HG03558 (cell line): Measurements from ENCODE around the gene DYNC2I2.
"Not testable (repeated sequence)": the region's sequence is repeated elsewhere in the genome, so short reads cannot be mapped to it uniquely, and the experiment has no call there.

Source experiments
- ATAC-seq: cut with Tn5 transposase; IDR thresholded peaks from one replicate; pipeline ENCODE4 v1.9.1; 2021; ENCODE audit warnings: moderate number of reproducible peaks; ENCODE audit not compliant: unreplicated experiment; ENCODE audit errors: extremely low read depth

The DYNC2I2 gene

GRCh38 chr9:128687453-128687852 is 30.8 kb upstream of the DYNC2I2 start:
- ATAC-seq: no peak

- ATAC-seq: no peak
These were observed 29.2 kb upstream of the DYNC2I2 start for GRCh38 chr9:128685636-128686489.

- ATAC-seq: no peak
These were observed 27.9 kb upstream of the DYNC2I2 start for GRCh38 chr9:128684325-128685199.

GRCh38 chr9:128684065-128684324 is 27.3 kb upstream of the DYNC2I2 start:
- no peak for ATAC-seq

- ATAC-seq: no peak
These were observed 26.9 kb upstream of the DYNC2I2 start for GRCh38 chr9:128683340-128684064.

GRCh38 chr9:128677794-128678193 is 21.1 kb upstream of the DYNC2I2 start:
- ATAC-seq: no peak

GRCh38 chr9:128675382-128675781 is 18.7 kb upstream of the DYNC2I2 start:
- ATAC-seq: no peak

GRCh38 chr9:128669786-128670185 is 13.1 kb upstream of the DYNC2I2 start:
- ATAC-seq: no peak

GRCh38 chr9:128666481-128666941 is 9.9 kb upstream of the DYNC2I2 start:
- ATAC-seq: not testable (repeated sequence)

GRCh38 chr9:128657796-128658195 is 1.1 kb upstream of the DYNC2I2 start:
- ATAC-seq: no peak

- no peak for ATAC-seq
These were observed 677 bp upstream of the DYNC2I2 start for GRCh38 chr9:128657344-128657704.

GRCh38 chr9:128654481-128654880 is 2.2 kb downstream of the DYNC2I2 start:
- no peak for ATAC-seq

GRCh38 chr9:128653908-128654307 is 2.7 kb downstream of the DYNC2I2 start:
- no peak for ATAC-seq

- no peak for ATAC-seq
These were observed 4.8 kb downstream of the DYNC2I2 start for GRCh38 chr9:128651798-128652197.

GRCh38 chr9:128648206-128648605 is 8.4 kb downstream of the DYNC2I2 start:
- not testable (repeated sequence) for ATAC-seq

GRCh38 chr9:128643519-128644300 is 12.9 kb downstream of the DYNC2I2 start:
- no peak for ATAC-seq

- no peak for ATAC-seq
These were observed 13.9 kb downstream of the DYNC2I2 start for GRCh38 chr9:128642675-128643245.

GRCh38 chr9:128640603-128641002 is 16.0 kb downstream of the DYNC2I2 start:
- no peak for ATAC-seq

GRCh38 chr9:128638580-128638979 is 18.1 kb downstream of the DYNC2I2 start:
- no peak for ATAC-seq

GRCh38 chr9:128637656-128638055 is 19.0 kb downstream of the DYNC2I2 start:
- no peak for ATAC-seq
